Progenitor cell of endocrine pancreas (in vitro differentiated cells): Measurements from ENCODE around the gene CDH2. TPM values are rescaled to one million over a fixed set of nuclear protein-coding genes. Genes with fewer than 3 reads are reported as not detected.

ENCODE experiments used
- DNase-seq: peaks from one replicate; pipeline ENCODE4 v3.0.0; 2021; ENCODE audit warnings: low spot score; ENCODE audit not compliant: unreplicated experiment
- H3K27ac Mint-ChIP-seq: 2 replicates; pipeline ENCODE4 v1.8.0; 2021; ENCODE audit warnings: mild to moderate bottlenecking, moderate library complexity, mixed read lengths
- H3K27me3 Mint-ChIP-seq: 2 replicates; pipeline ENCODE4 v1.8.0; 2021; ENCODE audit warnings: mixed read lengths
- H3K36me3 Mint-ChIP-seq: 2 replicates; pipeline ENCODE4 v1.8.0; 2022; ENCODE audit warnings: mixed read lengths; ENCODE audit not compliant: insufficient read depth
- H3K4me1 Mint-ChIP-seq: 2 replicates; pipeline ENCODE4 v1.8.0; 2021; ENCODE audit warnings: low read depth, mixed read lengths
- H3K4me3 Mint-ChIP-seq: 2 replicates; pipeline ENCODE4 v1.8.0; 2021; ENCODE audit warnings: low read depth, mild to moderate bottlenecking, moderate library complexity, mixed read lengths
- H3K9me3 Mint-ChIP-seq: 2 replicates; pipeline ENCODE4 v1.8.0; 2021; ENCODE audit warnings: low read depth, mixed read lengths
- CTCF ChIP-seq: fragments of 200-600 bp; sonication (generic); IDR thresholded peaks from one replicate; pipeline ENCODE4 v1.5.0; 2021; ENCODE audit warnings: antibody characterized with exemption, mild to moderate bottlenecking; ENCODE audit not compliant: unreplicated experiment
- total RNA-seq: library from RNA; stranded (reverse); gene quantifications from 2 replicates; pipeline ENCODE4 v1.2.1, GENCODE V29; 2021

CDH2 gene
- total RNA-seq, 1 donor from 2014 or later = 197 TPM

- Mint-ChIP-seq H3K36me3 (peaks cover 56% of the 10 kb centered on the region), H3K9me3 (peaks cover 4% of the 10 kb centered on the region), H3K4me1 (peaks cover 25% of the 10 kb centered on the region), H3K27me3 (no peaks in the 10 kb centered on the region), H3K4me3 (no peak overlapping the region), H3K27ac (peak overlapping the region; percentile 53)
- DNase-seq = no peak
- TF ChIP-seq CTCF = no peak
These were observed 212.1 kb downstream of the CDH2 start for GRCh38 chr18:27964811-27965210.

- Mint-ChIP-seq H3K27me3 (no peaks in the 10 kb centered on the region), H3K27ac (no peak overlapping the region), H3K4me3 (no peak overlapping the region), H3K36me3 (peaks cover 42% of the 10 kb centered on the region), H3K4me1 (peaks cover under 1% of the 10 kb centered on the region), H3K9me3 (no peaks in the 10 kb centered on the region)
- DNase-seq = no peak
- TF ChIP-seq CTCF = no peak
These were observed 217.8 kb downstream of the CDH2 start for GRCh38 chr18:27959101-27959500.

GRCh38 chr18:27956001-27956640 is 220.8 kb downstream of the CDH2 start:
- Mint-ChIP-seq H3K36me3 (peaks cover 35% of the 10 kb centered on the region), H3K4me3 (no peak overlapping the region)

GRCh38 chr18:27954226-27954625 is 222.7 kb downstream of the CDH2 start:
- no peak overlapping the region for H3K27ac Mint-ChIP-seq
- no peaks in the 10 kb centered on the region for H3K27me3 Mint-ChIP-seq
- H3K4me1 Mint-ChIP-seq = peaks cover 1% of the 10 kb centered on the region

More at GRCh38 chr18:27956001-27956640, 220.8 kb downstream of the CDH2 start:
- no peak for DNase-seq
- H3K27me3 Mint-ChIP-seq = no peaks in the 10 kb centered on the region
- no peak overlapping the region for H3K27ac Mint-ChIP-seq
- H3K9me3 Mint-ChIP-seq = no peaks in the 10 kb centered on the region
- no peak for TF ChIP-seq CTCF
- peaks cover 1% of the 10 kb centered on the region for H3K4me1 Mint-ChIP-seq

GRCh38 chr18:27952741-27953140 is 224.2 kb downstream of the CDH2 start:
- no peak for TF ChIP-seq CTCF
- no peaks in the 10 kb centered on the region for H3K9me3 Mint-ChIP-seq
- H3K36me3 Mint-ChIP-seq = peaks cover 19% of the 10 kb centered on the region
- H3K4me3 Mint-ChIP-seq = no peak overlapping the region
- no peak overlapping the region for H3K27ac Mint-ChIP-seq
- DNase-seq = no peak
- no peaks in the 10 kb centered on the region for H3K27me3 Mint-ChIP-seq
- peaks cover 1% of the 10 kb centered on the region for H3K4me1 Mint-ChIP-seq

More at GRCh38 chr18:27954226-27954625, 222.7 kb downstream of the CDH2 start:
- no peak for TF ChIP-seq CTCF
- Mint-ChIP-seq H3K9me3 (no peaks in the 10 kb centered on the region), H3K4me3 (no peak overlapping the region), H3K36me3 (peaks cover 20% of the 10 kb centered on the region)
- no peak for DNase-seq
